HepG2 (cell line): ENCODE data around the gene EGFL8. TPM values are rescaled to one million over a fixed set of nuclear protein-coding genes. Genes with fewer than 3 reads are reported as not detected.

Experiments used
- AGO1 ChIP-seq: fragments of 200-400 bp; formaldehyde crosslinking; IDR thresholded peaks from 2 replicates; pipeline ENCODE4 v1.6.1; 2017; ENCODE audit warnings: mild to moderate bottlenecking, low read depth, low read length, moderate library complexity; ENCODE audit not compliant: poor library complexity, severe bottlenecking
- ELF3 ChIP-seq: IDR thresholded peaks from 2 replicates; pipeline ENCODE4 v1.6.1; 2016; ENCODE audit warnings: missing genetic modification reagents, missing compliant biosample characterization
- HOXD1 ChIP-seq: sonication (generic); formaldehyde crosslinking; IDR thresholded peaks from 2 replicates; pipeline ENCODE4 v1.5.0; 2020; ENCODE audit warnings: missing genetic modification reagents
- KLF15 ChIP-seq: sonication (generic); formaldehyde crosslinking; IDR thresholded peaks from 2 replicates; pipeline ENCODE4 v1.8.1; 2023; ENCODE audit warnings: borderline replicate concordance, mild to moderate bottlenecking, inconsistent platforms, missing genetic modification reagents, mixed read lengths
- MXD4 ChIP-seq: IDR thresholded peaks from 2 replicates; pipeline ENCODE4 v1.6.1; 2016; ENCODE audit warnings: mild to moderate bottlenecking, missing biosample characterization, missing genetic modification reagents
- RAD51 ChIP-seq: fragments of 450-650 bp; IDR thresholded peaks from 2 replicates; pipeline ENCODE4 v1.6.1; 2016; ENCODE audit warnings: borderline replicate concordance
- RXRB ChIP-seq: IDR thresholded peaks from 2 replicates; pipeline ENCODE4 v1.6.1; 2016; ENCODE audit warnings: borderline replicate concordance, missing genetic modification reagents, missing compliant biosample characterization
- SMAD3 ChIP-seq: sonication (generic); formaldehyde crosslinking; IDR thresholded peaks from 2 replicates; pipeline ENCODE4 v1.4.0; 2020; ENCODE audit warnings: missing genetic modification reagents
- SMAD9 ChIP-seq: sonication (generic); formaldehyde crosslinking; IDR thresholded peaks from 2 replicates; pipeline ENCODE4 v1.5.1; 2020; ENCODE audit warnings: mild to moderate bottlenecking, missing genetic modification reagents
- ZNF546 ChIP-seq: sonication (generic); formaldehyde crosslinking; conservative IDR thresholded peaks from 2 replicates; pipeline ENCODE4 v1.8.1; 2023; ENCODE audit warnings: mild to moderate bottlenecking, missing genetic modification reagents
- polyA plus RNA-seq, 8 experiments: library from polyadenylated mRNA; depleted of rRNA in 3 of 8; stranded (reverse) in 7 of 8; unstranded in 1 of 8; fragments of >200 nt; fragmentation: Illumina TruSeq in 4 of 8; extraction: Trizol in 4 of 8; gene quantifications; 2 replicates each; pipeline versions ENCODE4 v1.2.1 to v1.2.3, GENCODE V29; 2011 to 2016; ENCODE audit warnings: low read depth in 4 of 8, missing spikeins in 1 of 8, mixed read lengths in 1 of 8; ENCODE audit not compliant: insufficient read depth in 1 of 8
- total RNA-seq, 5 experiments: library from RNA; depleted of rRNA; stranded (reverse); fragments of >200 nt; fragmentation: Illumina TruSeq; extraction: Trizol; gene quantifications; 2 replicates each; pipeline ENCODE4 v1.2.3, GENCODE V29; 2016; ENCODE audit warnings: low read depth in 1 of 5
- TF ChIP-seq, protein P1 (sequence below): sonication (generic); formaldehyde crosslinking; IDR thresholded peaks from 2 replicates; pipeline ENCODE4 v1.4.0; 2020; ENCODE audit warnings: missing genetic modification reagents, borderline replicate concordance
- TF ChIP-seq, protein P2 (sequence below): sonication (generic); formaldehyde crosslinking; IDR thresholded peaks from 2 replicates; pipeline ENCODE4 v1.8.0; 2022; ENCODE audit warnings: missing genetic modification reagents, mild to moderate bottlenecking, borderline replicate concordance
- TF ChIP-seq, protein P3 (sequence below): sonication (generic); formaldehyde crosslinking; IDR thresholded peaks from 2 replicates; pipeline ENCODE4 v1.5.1; 2020; ENCODE audit warnings: mild to moderate bottlenecking, moderate library complexity, missing genetic modification reagents
- TF ChIP-seq, protein P4 (sequence below), 2 experiments: sonication (generic) in 1 of 2; formaldehyde crosslinking in 1 of 2; IDR thresholded peaks; 2 replicates each; pipeline versions ENCODE4 v1.5.1 to v1.6.1; 2011 to 2020; ENCODE audit warnings: borderline replicate concordance in 1 of 2, low read depth in 1 of 2, low read length in 1 of 2, mild to moderate bottlenecking in 1 of 2, missing genetic modification reagents in 1 of 2, moderate library complexity in 1 of 2
- TF ChIP-seq, protein P5 (sequence below): sonication (generic); formaldehyde crosslinking; IDR thresholded peaks from 2 replicates; pipeline ENCODE4 v1.4.0; 2020; ENCODE audit warnings: missing genetic modification reagents, mild to moderate bottlenecking, borderline replicate concordance

Gene EGFL8
- total and polyA plus RNA-seq, 2 of the 13 experiments (the other 11 are each of a cell fraction or from before 2014, with no cell fraction given) = 10.0 to 11.5 TPM

DNA sequence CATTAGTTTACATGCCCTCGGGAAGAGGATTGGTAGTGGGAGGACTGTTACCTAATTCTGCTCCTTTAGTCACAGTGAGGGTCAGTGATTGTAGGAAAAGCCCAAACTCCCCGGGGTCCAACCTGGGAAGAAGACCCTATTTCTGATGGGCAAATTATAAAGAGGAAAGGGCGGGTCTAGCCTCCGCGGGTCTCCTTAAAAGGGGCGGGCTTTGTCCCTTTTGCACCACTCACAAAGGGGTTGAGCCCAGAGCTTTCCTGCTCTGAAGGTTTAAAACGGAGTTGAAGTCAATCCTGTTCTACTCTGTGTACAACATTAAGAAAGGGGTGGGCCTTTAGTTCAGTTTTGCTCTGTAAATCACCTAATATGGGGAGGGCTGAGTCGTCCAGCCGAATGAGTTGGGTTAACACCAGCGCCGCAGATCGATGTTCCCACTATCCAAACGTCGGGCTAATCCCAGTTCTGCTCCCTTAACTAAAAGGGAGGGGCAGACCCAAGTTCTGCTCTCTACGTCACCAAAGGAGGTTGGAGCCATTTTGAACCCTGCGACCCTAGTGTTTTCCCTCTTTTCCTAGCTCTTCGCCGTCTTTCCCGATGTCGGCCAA is 12.9 kb downstream of the EGFL8 start (continued):
- TF ChIP-seq ELF3 (CRISPR knock-in tag) (no peak), SMAD9 (CRISPR knock-in tag) (no peak), ZNF546 (CRISPR knock-in tag) (no peak), HOXD1 (CRISPR knock-in tag) (no peak), RXRB (CRISPR knock-in tag) (peak; percentile 30; the same call in 1 of the 2 replicates), RAD51 (no peak), KLF15 (CRISPR knock-in tag) (no peak), AGO1 (no peak), MXD4 (CRISPR knock-in tag) (no peak), SMAD3 (CRISPR knock-in tag) (no peak)
- TF ChIP-seq, protein P1, sequence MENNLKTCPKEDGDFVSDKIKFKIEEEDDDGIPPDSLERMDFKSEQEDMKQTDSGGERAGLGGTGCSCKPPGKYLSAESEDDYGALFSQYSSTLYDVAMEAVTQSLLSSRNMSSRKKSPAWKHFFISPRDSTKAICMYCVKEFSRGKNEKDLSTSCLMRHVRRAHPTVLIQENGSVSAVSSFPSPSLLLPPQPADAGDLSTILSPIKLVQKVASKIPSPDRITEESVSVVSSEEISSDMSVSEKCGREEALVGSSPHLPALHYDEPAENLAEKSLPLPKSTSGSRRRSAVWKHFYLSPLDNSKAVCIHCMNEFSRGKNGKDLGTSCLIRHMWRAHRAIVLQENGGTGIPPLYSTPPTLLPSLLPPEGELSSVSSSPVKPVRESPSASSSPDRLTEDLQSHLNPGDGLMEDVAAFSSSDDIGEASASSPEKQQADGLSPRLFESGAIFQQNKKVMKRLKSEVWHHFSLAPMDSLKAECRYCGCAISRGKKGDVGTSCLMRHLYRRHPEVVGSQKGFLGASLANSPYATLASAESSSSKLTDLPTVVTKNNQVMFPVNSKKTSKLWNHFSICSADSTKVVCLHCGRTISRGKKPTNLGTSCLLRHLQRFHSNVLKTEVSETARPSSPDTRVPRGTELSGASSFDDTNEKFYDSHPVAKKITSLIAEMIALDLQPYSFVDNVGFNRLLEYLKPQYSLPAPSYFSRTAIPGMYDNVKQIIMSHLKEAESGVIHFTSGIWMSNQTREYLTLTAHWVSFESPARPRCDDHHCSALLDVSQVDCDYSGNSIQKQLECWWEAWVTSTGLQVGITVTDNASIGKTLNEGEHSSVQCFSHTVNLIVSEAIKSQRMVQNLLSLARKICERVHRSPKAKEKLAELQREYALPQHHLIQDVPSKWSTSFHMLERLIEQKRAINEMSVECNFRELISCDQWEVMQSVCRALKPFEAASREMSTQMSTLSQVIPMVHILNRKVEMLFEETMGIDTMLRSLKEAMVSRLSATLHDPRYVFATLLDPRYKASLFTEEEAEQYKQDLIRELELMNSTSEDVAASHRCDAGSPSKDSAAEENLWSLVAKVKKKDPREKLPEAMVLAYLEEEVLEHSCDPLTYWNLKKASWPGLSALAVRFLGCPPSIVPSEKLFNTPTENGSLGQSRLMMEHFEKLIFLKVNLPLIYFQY = 0 out of 2 replicates have a peak, but pooled peaks have one; percentile 54
- TF ChIP-seq, protein P2, sequence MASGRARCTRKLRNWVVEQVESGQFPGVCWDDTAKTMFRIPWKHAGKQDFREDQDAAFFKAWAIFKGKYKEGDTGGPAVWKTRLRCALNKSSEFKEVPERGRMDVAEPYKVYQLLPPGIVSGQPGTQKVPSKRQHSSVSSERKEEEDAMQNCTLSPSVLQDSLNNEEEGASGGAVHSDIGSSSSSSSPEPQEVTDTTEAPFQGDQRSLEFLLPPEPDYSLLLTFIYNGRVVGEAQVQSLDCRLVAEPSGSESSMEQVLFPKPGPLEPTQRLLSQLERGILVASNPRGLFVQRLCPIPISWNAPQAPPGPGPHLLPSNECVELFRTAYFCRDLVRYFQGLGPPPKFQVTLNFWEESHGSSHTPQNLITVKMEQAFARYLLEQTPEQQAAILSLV = no peak
- TF ChIP-seq, protein P3, sequence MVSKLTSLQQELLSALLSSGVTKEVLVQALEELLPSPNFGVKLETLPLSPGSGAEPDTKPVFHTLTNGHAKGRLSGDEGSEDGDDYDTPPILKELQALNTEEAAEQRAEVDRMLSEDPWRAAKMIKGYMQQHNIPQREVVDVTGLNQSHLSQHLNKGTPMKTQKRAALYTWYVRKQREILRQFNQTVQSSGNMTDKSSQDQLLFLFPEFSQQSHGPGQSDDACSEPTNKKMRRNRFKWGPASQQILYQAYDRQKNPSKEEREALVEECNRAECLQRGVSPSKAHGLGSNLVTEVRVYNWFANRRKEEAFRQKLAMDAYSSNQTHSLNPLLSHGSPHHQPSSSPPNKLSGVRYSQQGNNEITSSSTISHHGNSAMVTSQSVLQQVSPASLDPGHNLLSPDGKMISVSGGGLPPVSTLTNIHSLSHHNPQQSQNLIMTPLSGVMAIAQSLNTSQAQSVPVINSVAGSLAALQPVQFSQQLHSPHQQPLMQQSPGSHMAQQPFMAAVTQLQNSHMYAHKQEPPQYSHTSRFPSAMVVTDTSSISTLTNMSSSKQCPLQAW (CRISPR knock-in tag) = peak; percentile 46
- TF ChIP-seq, protein P4, sequence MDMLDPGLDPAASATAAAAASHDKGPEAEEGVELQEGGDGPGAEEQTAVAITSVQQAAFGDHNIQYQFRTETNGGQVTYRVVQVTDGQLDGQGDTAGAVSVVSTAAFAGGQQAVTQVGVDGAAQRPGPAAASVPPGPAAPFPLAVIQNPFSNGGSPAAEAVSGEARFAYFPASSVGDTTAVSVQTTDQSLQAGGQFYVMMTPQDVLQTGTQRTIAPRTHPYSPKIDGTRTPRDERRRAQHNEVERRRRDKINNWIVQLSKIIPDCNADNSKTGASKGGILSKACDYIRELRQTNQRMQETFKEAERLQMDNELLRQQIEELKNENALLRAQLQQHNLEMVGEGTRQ (IDR thresholded peaks at IDR 0.05; ENCODE audit: low read depth, low read length) = no peak
- TF ChIP-seq, protein P4 (CRISPR knock-in tag; IDR thresholded peaks at IDR 0.05; ENCODE audit: borderline replicate concordance) = no peak
- TF ChIP-seq, protein P5, sequence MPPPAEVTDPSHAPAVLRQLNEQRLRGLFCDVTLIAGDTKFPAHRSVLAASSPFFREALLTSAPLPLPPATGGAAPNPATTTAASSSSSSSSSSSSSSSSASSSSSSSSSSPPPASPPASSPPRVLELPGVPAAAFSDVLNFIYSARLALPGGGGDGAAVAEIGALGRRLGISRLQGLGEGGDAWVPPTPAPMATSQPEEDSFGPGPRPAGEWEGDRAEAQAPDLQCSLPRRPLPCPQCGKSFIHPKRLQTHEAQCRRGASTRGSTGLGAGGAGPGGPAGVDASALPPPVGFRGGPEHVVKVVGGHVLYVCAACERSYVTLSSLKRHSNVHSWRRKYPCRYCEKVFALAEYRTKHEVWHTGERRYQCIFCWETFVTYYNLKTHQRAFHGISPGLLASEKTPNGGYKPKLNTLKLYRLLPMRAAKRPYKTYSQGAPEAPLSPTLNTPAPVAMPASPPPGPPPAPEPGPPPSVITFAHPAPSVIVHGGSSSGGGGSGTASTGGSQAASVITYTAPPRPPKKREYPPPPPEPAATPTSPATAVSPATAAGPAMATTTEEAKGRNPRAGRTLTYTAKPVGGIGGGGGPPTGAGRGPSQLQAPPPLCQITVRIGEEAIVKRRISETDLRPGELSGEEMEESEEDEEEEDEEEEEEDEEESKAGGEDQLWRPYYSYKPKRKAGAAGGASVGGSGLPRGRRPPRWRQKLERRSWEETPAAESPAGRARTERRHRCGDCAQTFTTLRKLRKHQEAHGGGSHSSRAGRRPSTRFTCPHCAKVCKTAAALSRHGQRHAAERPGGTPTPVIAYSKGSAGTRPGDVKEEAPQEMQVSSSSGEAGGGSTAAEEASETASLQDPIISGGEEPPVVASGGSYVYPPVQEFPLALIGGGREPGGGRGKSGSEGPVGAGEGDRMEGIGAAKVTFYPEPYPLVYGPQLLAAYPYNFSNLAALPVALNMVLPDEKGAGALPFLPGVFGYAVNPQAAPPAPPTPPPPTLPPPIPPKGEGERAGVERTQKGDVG (CRISPR knock-in tag) = no peak
